Measurements from ENCODE around the gene NGDN. TPM values are rescaled to one million over a fixed set of nuclear protein-coding genes. Genes with fewer than 3 reads are reported as not detected.

Gene NGDN
- polyA plus RNA-seq, 1 experiment, result 49.8 TPM

GRCh38 chr14:23481979-23482822 is 12.7 kb downstream of the NGDN start:
- H3K27ac ChIP-seq (ENCODE audit: low read depth, low read length), result no peak overlapping the region
- DNase-seq (ENCODE audit: low read depth, low spot score), result no peak
- CTCF ChIA-PET, result interaction anchor here (0.7 to 9.8 kb wide), 3 partner anchors 24 to 78 kb away, joined by 3 to 330 read pairs (median 3); partner anchors contain the start of gene THTPA
- H3K27me3 ChIP-seq (ENCODE audit: control insufficient read depth, insufficient read depth, low read length), result no peaks in the 10 kb centered on the region
- H3K9me3 ChIP-seq (ENCODE audit: control insufficient read depth, insufficient read depth, low read length), result no peaks in the 10 kb centered on the region
- TF ChIP-seq CTCF (IDR thresholded peaks at IDR 0.05; ENCODE audit: low read depth, low read length), result no peak
- H3K4me3 ChIP-seq (ENCODE audit: low read depth, low read length), result no peak overlapping the region
- POLR2A ChIA-PET, result interaction anchor here (0.5 kb wide), 1 partner anchor 78 kb away, joined by 3 read pairs; no protein-coding TSS in a partner anchor

DNA sequence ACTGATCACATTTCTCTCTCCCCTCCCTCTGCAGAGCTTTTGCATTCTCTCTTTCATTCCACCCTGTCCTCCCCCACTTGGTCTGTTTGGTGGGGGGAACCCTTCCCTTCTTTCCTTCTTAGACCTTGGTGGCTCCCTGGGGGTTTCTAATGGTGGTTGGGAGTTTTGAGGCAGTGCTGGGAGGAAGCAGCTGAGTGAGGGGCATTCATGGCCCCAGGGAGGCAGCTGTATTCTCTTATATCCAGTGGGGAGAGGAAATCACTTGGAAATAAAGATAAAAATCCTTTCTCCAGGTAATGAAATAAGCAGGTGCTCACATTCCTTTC is 13.3 kb downstream of the NGDN start:
- ChIA-PET CTCF (interaction anchor here (0.7 to 9.8 kb wide), 2 partner anchors 23 to 77 kb away, joined by 3 to 330 read pairs; partner anchors contain the start of gene THTPA), POLR2A (interaction anchor here (0.5 kb wide), 1 partner anchor 78 kb away, joined by 3 read pairs; no protein-coding TSS in a partner anchor)
- Histone ChIP-seq H3K27me3 (ENCODE audit: control insufficient read depth, insufficient read depth, low read length) (no peaks in the 10 kb centered on the region), H3K4me3 (ENCODE audit: low read depth, low read length) (no peak overlapping the region), H3K27ac (ENCODE audit: low read depth, low read length) (no peak overlapping the region), H3K9me3 (ENCODE audit: control insufficient read depth, insufficient read depth, low read length) (no peaks in the 10 kb centered on the region)
- DNase-seq (ENCODE audit: low read depth, low spot score), result no peak
- no peak for TF ChIP-seq CTCF (IDR thresholded peaks at IDR 0.05; ENCODE audit: low read depth, low read length)

GRCh38 chr14:23483236-23483854 is 13.8 kb downstream of the NGDN start:
- H3K27me3 ChIP-seq (ENCODE audit: control insufficient read depth, insufficient read depth, low read length), result no peaks in the 10 kb centered on the region
- no peak overlapping the region for H3K4me3 ChIP-seq (ENCODE audit: low read depth, low read length)
- ChIA-PET CTCF (interaction anchor here (0.9 to 9.8 kb wide), 2 partner anchors 74 to 77 kb away, joined by 3 to 330 read pairs; partner anchors contain the start of gene THTPA), POLR2A (no interaction called here)
- no peak for DNase-seq (ENCODE audit: low read depth, low spot score)
- peak; percentile 45 for TF ChIP-seq CTCF (IDR thresholded peaks at IDR 0.05; ENCODE audit: low read depth, low read length)
- H3K27ac ChIP-seq (ENCODE audit: low read depth, low read length), result no peak overlapping the region
- H3K9me3 ChIP-seq (ENCODE audit: control insufficient read depth, insufficient read depth, low read length), result no peaks in the 10 kb centered on the region

- CTCF ChIA-PET, result no interaction called here
- no peak for TF ChIP-seq CTCF (IDR thresholded peaks at IDR 0.05; ENCODE audit: low read depth, low read length)
Measured at GRCh38 chr14:23485326-23485725, 15.8 kb downstream of the NGDN start.

GRCh38 chr14:23486036-23486435 is 16.5 kb downstream of the NGDN start:
- Histone ChIP-seq H3K27me3 (ENCODE audit: control insufficient read depth, insufficient read depth, low read length) (no peaks in the 10 kb centered on the region), H3K9me3 (ENCODE audit: control insufficient read depth, insufficient read depth, low read length) (no peaks in the 10 kb centered on the region), H3K27ac (ENCODE audit: low read depth, low read length) (no peak overlapping the region), H3K4me3 (ENCODE audit: low read depth, low read length) (no peak overlapping the region)
- ChIA-PET POLR2A (no interaction called here), CTCF (interaction anchor here (1.3 kb wide), 1 partner anchor 77 kb away, joined by 5 read pairs; no protein-coding TSS in a partner anchor)
- no peak for TF ChIP-seq CTCF (IDR thresholded peaks at IDR 0.05; ENCODE audit: low read depth, low read length)
- no peak for DNase-seq (ENCODE audit: low read depth, low spot score)

More at GRCh38 chr14:23485326-23485725, 15.8 kb downstream of the NGDN start:
- H3K4me3 ChIP-seq (ENCODE audit: low read depth, low read length), result no peak overlapping the region
- DNase-seq (ENCODE audit: low read depth, low spot score), result no peak
- POLR2A ChIA-PET, result no interaction called here
- no peaks in the 10 kb centered on the region for H3K27me3 ChIP-seq (ENCODE audit: control insufficient read depth, insufficient read depth, low read length)
- H3K27ac ChIP-seq (ENCODE audit: low read depth, low read length), result no peak overlapping the region
- no peaks in the 10 kb centered on the region for H3K9me3 ChIP-seq (ENCODE audit: control insufficient read depth, insufficient read depth, low read length)

Data from AG04450 (cell line).